Raji (cell line): ENCODE measurements around the gene DNAI1.

Experiments used
- POLR2A ChIP-seq: IDR thresholded peaks from 2 replicates; pipeline ENCODE4 v1.6.1; 2011; ENCODE audit warnings: low read depth, low read length, control low read depth; ENCODE audit not compliant: insufficient read depth

DNAI1 gene

GRCh38 chr9:34464571-34464970, 6.0 kb downstream of the DNAI1 start:
- no peak for TF ChIP-seq POLR2A

- TF ChIP-seq POLR2A: no peak
These were observed 6.9 kb downstream of the DNAI1 start for GRCh38 chr9:34465468-34465867.

- TF ChIP-seq POLR2A: no peak
These were observed 16.5 kb downstream of the DNAI1 start for GRCh38 chr9:34475097-34475496.

- no peak for TF ChIP-seq POLR2A
These were observed 18.9 kb downstream of the DNAI1 start for GRCh38 chr9:34477541-34477940.

GRCh38 chr9:34479431-34479866, 20.8 kb downstream of the DNAI1 start:
- no peak for TF ChIP-seq POLR2A

GRCh38 chr9:34484678-34485077, 26.1 kb downstream of the DNAI1 start:
- TF ChIP-seq POLR2A: no peak

GRCh38 chr9:34485822-34486221, 27.2 kb downstream of the DNAI1 start:
- no peak for TF ChIP-seq POLR2A

- no peak for TF ChIP-seq POLR2A
These were observed 28.0 kb downstream of the DNAI1 start for GRCh38 chr9:34486572-34486971.

GRCh38 chr9:34490360-34490759, 31.8 kb downstream of the DNAI1 start:
- no peak for TF ChIP-seq POLR2A

- TF ChIP-seq POLR2A: no peak
These were observed 32.2 kb downstream of the DNAI1 start for GRCh38 chr9:34490760-34491159.

- no peak for TF ChIP-seq POLR2A
These were observed 33.0 kb downstream of the DNAI1 start for GRCh38 chr9:34491596-34491995.

GRCh38 chr9:34492051-34492450, 33.4 kb downstream of the DNAI1 start:
- TF ChIP-seq POLR2A: no peak

GRCh38 chr9:34493972-34494535, 35.4 kb downstream of the DNAI1 start:
- TF ChIP-seq POLR2A: no peak

- TF ChIP-seq POLR2A: no peak
These were observed 37.6 kb downstream of the DNAI1 start for GRCh38 chr9:34496149-34496712.

GRCh38 chr9:34498553-34498952, 39.9 kb downstream of the DNAI1 start:
- TF ChIP-seq POLR2A: no peak

GRCh38 chr9:34499076-34499475, 40.5 kb downstream of the DNAI1 start:
- TF ChIP-seq POLR2A: no peak

- TF ChIP-seq POLR2A: no peak
These were observed 42.1 kb downstream of the DNAI1 start for GRCh38 chr9:34500623-34501267.

- TF ChIP-seq POLR2A: no peak
These were observed 42.8 kb downstream of the DNAI1 start for GRCh38 chr9:34501372-34501771.
